Measurements from ENCODE around the gene FGF14. TPM values are rescaled to one million over a fixed set of nuclear protein-coding genes. Genes with fewer than 3 reads are reported as not detected.

The FGF14 gene
- total and polyA plus RNA-seq, 3 experiments from 2014 or later, result not detected

DNA sequence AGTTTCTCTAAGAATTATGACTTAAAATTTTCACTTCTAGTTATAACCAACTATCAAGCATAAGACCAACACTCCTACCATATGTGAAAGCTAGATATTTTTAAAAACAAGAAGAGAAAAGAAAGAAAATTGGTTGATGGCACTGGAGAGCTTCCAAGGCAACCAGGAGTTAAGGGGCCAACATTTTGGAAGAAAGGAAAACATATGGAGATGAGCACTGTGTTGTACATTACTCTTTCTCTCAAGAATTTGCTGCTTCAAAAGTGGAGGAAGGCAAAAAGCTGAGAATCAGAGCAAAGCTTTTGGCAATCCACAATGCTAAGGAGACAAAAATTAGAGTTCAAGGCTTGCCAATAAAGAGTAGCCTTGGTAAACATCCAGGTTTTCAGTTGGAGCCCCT is 503.2 kb downstream of the FGF14 start:
- no peaks in the 10 kb centered on the region for H3K36me3 ChIP-seq (ENCODE audit: insufficient read depth, low read length)
- no peak for DNase-seq
- peaks cover 0 to 1% of the 10 kb centered on the region in 2 donors for H3K27me3 Mint-ChIP-seq
- H3K9me3 ChIP-seq (ENCODE audit: low read length), result no peaks in the 10 kb centered on the region
- POLR2A ChIA-PET, result no interaction called here
- CTCF ChIA-PET, result no interaction called here
- no peak overlapping the region for H3K4me3 Mint-ChIP-seq
- no peaks in the 10 kb centered on the region for H3K4me1 Mint-ChIP-seq
- no peak overlapping the region for H3K27ac ChIP-seq (ENCODE audit: low read depth, low read length)
- no peak overlapping the region for H3K27ac Mint-ChIP-seq
- no peaks in the 10 kb centered on the region for H3K27me3 ChIP-seq (ENCODE audit: insufficient read depth, low read length, poor library complexity, severe bottlenecking)
- H3K4me1 ChIP-seq (ENCODE audit: insufficient read depth, low read length), result no peaks in the 10 kb centered on the region
- no peaks in the 10 kb centered on the region for H3K36me3 Mint-ChIP-seq
- no peak overlapping the region for H3K4me3 ChIP-seq (ENCODE audit: low read length)
- peaks cover 0 to 7% (median 0%) of the 10 kb centered on the region in 5 donors for H3K9me3 Mint-ChIP-seq

DNA sequence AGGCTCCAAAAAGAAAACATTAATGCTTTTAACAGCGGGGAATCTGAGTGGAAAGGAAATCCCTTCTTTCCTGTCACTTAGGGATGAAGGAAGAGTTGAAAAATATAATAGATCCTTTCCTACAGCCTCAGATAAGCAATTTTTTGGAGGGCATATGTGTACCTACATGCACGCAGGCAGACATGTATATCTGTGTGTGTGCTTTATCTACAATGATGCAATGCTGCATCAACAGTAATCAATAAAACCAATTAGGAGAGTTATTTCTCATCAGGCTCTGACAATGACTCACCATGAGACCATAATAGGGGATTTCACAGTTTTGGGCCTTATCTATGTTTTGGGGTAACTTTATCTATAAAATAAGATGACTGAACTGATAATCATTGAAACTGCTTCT is 505.3 kb downstream of the FGF14 start:
- POLR2A ChIA-PET, result no interaction called here
- Histone ChIP-seq H3K36me3 (ENCODE audit: insufficient read depth, low read length) (no peaks in the 10 kb centered on the region), H3K4me3 (ENCODE audit: low read length) (no peak overlapping the region), H3K4me1 (ENCODE audit: insufficient read depth, low read length) (no peaks in the 10 kb centered on the region), H3K27me3 (ENCODE audit: insufficient read depth, low read length, poor library complexity, severe bottlenecking) (no peaks in the 10 kb centered on the region), H3K27ac (ENCODE audit: low read depth, low read length) (no peak overlapping the region), H3K9me3 (ENCODE audit: low read length) (no peaks in the 10 kb centered on the region)
- no peak for DNase-seq
- H3K36me3 Mint-ChIP-seq, result no peaks in the 10 kb centered on the region
- peaks cover 0 to 6% (median 0%) of the 10 kb centered on the region in 5 donors for H3K9me3 Mint-ChIP-seq
- H3K27me3 Mint-ChIP-seq, result no peaks in the 10 kb centered on the region
- H3K4me1 Mint-ChIP-seq, result no peaks in the 10 kb centered on the region
- CTCF ChIA-PET, result no interaction called here
- no peak overlapping the region for H3K4me3 Mint-ChIP-seq
- no peak overlapping the region for H3K27ac Mint-ChIP-seq

DNA sequence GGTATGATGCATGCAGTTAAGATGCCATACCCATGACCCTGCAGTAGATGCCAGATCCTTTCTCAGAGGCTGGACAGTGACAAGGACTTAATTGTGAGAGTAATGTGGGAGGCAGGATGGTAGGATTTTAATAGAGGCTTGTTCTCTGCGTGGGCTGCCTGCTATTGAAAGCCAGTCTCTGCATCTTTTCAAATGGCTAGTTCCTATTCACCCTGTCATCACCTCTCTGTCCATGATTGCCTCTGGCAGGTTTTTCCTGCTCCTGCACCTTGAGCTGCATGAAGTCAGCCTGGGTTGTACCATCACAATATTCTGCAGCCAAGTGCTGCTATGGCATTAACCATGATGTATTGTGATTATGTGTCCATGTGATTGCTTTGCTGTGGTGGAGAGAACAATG is 508.8 kb downstream of the FGF14 start:
- POLR2A ChIA-PET, result no interaction called here
- Mint-ChIP-seq H3K36me3 (no peaks in the 10 kb centered on the region), H3K9me3 (no peaks in the 10 kb centered on the region), H3K27me3 (peaks cover 0 to 1% of the 10 kb centered on the region in 2 donors), H3K4me3 (no peak overlapping the region), H3K4me1 (no peaks in the 10 kb centered on the region), H3K27ac (no peak overlapping the region)
- no peaks in the 10 kb centered on the region for H3K27me3 ChIP-seq (ENCODE audit: insufficient read depth, low read length, poor library complexity, severe bottlenecking)
- H3K4me1 ChIP-seq (ENCODE audit: insufficient read depth, low read length), result no peaks in the 10 kb centered on the region
- H3K27ac ChIP-seq (ENCODE audit: low read depth, low read length), result no peak overlapping the region
- no peaks in the 10 kb centered on the region for H3K36me3 ChIP-seq (ENCODE audit: insufficient read depth, low read length)
- H3K9me3 ChIP-seq (ENCODE audit: low read length), result no peaks in the 10 kb centered on the region
- DNase-seq, result no peak
- H3K4me3 ChIP-seq (ENCODE audit: low read length), result no peak overlapping the region
- CTCF ChIA-PET, result no interaction called here

DNA sequence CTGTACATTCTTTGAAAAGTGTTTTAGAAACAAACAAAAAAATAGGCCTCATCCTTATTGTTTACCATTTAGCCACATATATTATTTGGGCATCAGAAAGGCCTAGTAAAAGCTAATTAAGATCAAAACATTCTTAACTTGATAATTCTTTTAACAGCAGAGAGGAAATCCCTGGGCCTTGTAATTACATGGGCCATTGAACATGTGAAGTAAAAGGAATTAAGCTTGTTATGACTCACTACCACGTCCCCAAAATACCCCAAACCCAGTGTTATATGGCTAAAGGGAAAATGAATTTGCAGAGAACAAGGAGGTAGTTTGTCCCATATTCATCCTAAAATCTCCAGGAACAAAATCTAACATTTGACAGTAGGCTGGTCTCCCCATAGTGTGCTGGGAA is 509.6 kb downstream of the FGF14 start:
- H3K4me3 ChIP-seq (ENCODE audit: low read length), result no peak overlapping the region
- no peak for DNase-seq
- no peaks in the 10 kb centered on the region for H3K9me3 ChIP-seq (ENCODE audit: low read length)
- Mint-ChIP-seq H3K4me1 (no peaks in the 10 kb centered on the region), H3K4me3 (no peak overlapping the region), H3K27me3 (peaks cover 0 to 1% of the 10 kb centered on the region in 2 donors), H3K27ac (no peak overlapping the region), H3K9me3 (peaks cover 0 to 2% (median 0%) of the 10 kb centered on the region in 5 donors), H3K36me3 (no peaks in the 10 kb centered on the region)
- no peak overlapping the region for H3K27ac ChIP-seq (ENCODE audit: low read depth, low read length)
- ChIA-PET POLR2A (no interaction called here), CTCF (interaction anchor here (0.9 kb wide), 1 partner anchor 16 kb away, joined by 3 read pairs; no protein-coding TSS in a partner anchor)
- no peaks in the 10 kb centered on the region for H3K36me3 ChIP-seq (ENCODE audit: insufficient read depth, low read length)
- no peaks in the 10 kb centered on the region for H3K27me3 ChIP-seq (ENCODE audit: insufficient read depth, low read length, poor library complexity, severe bottlenecking)
- H3K4me1 ChIP-seq (ENCODE audit: insufficient read depth, low read length), result no peaks in the 10 kb centered on the region

DNA sequence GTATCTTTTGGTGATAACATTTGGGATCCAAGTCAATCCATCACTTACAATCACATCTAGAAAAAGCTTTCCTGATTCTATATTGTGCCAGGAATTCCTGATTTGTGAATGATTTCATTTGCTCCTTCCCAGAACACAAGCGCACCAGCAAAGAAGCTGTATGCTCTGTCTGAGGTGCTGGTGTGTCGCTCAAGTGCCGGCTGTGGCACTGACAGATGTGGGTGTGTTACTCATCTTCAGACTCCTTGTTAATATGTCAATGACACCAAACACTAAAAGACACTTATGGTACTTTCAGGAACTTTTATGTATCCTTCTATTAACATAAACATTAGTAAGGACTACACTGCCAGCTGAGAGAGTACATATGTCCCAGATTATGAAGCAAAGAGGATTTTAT is 520.3 kb downstream of the FGF14 start:
- H3K4me1 ChIP-seq (ENCODE audit: insufficient read depth, low read length), result no peaks in the 10 kb centered on the region
- peaks cover 3 to 6% of the 10 kb centered on the region in 2 donors for H3K27me3 Mint-ChIP-seq
- H3K4me3 Mint-ChIP-seq, result no peak overlapping the region
- ChIA-PET POLR2A (no interaction called here), CTCF (no interaction called here)
- peaks cover 0 to 4% (median 0%) of the 10 kb centered on the region in 5 donors for H3K9me3 Mint-ChIP-seq
- DNase-seq, result no peak
- no peak overlapping the region for H3K4me3 ChIP-seq (ENCODE audit: low read length)
- no peak overlapping the region for H3K27ac ChIP-seq (ENCODE audit: low read depth, low read length)
- no peaks in the 10 kb centered on the region for H3K27me3 ChIP-seq (ENCODE audit: insufficient read depth, low read length, poor library complexity, severe bottlenecking)
- no peaks in the 10 kb centered on the region for H3K36me3 ChIP-seq (ENCODE audit: insufficient read depth, low read length)
- H3K9me3 ChIP-seq (ENCODE audit: low read length), result no peaks in the 10 kb centered on the region
- H3K27ac Mint-ChIP-seq, result no peak overlapping the region
- no peaks in the 10 kb centered on the region for H3K4me1 Mint-ChIP-seq
- H3K36me3 Mint-ChIP-seq, result no peaks in the 10 kb centered on the region

DNA sequence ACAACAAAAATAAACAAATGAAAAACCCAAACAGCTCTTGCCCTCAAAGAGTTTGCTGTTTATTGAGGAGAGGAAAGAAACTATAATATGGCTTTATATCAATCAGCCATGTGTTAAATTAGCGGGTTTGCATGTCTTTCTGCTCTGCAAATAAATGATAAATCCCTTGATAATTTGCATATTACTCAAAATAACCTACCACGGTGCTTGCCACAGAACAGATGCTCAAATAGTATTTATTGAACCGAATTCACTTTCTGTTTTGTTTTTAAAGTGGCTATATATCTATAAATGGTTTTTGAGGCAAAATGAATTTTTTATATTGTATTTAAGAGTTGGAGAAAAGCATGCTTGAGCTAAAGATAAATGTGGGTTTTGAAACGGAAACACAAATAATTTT is 521.3 kb downstream of the FGF14 start:
- H3K4me1 Mint-ChIP-seq, result no peaks in the 10 kb centered on the region
- H3K4me1 ChIP-seq (ENCODE audit: insufficient read depth, low read length), result no peaks in the 10 kb centered on the region
- H3K9me3 Mint-ChIP-seq, result peaks cover 0 to 4% (median 0%) of the 10 kb centered on the region in 5 donors
- H3K27me3 Mint-ChIP-seq, result peaks cover 3 to 6% of the 10 kb centered on the region in 2 donors
- H3K4me3 ChIP-seq (ENCODE audit: low read length), result no peak overlapping the region
- no peak overlapping the region for H3K4me3 Mint-ChIP-seq
- no peaks in the 10 kb centered on the region for H3K9me3 ChIP-seq (ENCODE audit: low read length)
- no peak overlapping the region for H3K27ac Mint-ChIP-seq
- H3K27ac ChIP-seq (ENCODE audit: low read depth, low read length), result no peak overlapping the region
- no peaks in the 10 kb centered on the region for H3K36me3 ChIP-seq (ENCODE audit: insufficient read depth, low read length)
- POLR2A ChIA-PET, result no interaction called here
- H3K27me3 ChIP-seq (ENCODE audit: insufficient read depth, low read length, poor library complexity, severe bottlenecking), result no peaks in the 10 kb centered on the region
- H3K36me3 Mint-ChIP-seq, result no peaks in the 10 kb centered on the region
- DNase-seq, result no peak
- CTCF ChIA-PET, result no interaction called here

DNA sequence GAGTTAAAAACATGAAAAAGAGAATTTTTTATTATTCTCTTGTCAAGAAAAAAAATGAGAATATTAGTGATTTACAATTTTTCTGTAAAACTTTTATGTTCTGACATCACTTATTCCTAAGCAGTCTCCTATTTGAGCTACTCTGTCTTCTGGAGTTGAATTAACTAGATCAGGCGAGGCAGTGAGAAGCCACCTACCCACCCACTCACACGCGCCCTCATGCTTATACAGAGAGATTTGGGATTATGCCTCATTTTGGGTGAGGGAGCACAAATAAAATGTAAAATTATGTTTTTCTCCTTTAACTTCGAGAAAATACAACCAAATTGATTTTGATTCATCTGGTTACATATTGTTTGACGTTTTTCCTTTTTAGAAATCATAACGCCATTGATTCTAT is 524.9 kb downstream of the FGF14 start:
- no peak for DNase-seq
- no peaks in the 10 kb centered on the region for H3K27me3 ChIP-seq (ENCODE audit: insufficient read depth, low read length, poor library complexity, severe bottlenecking)
- H3K9me3 ChIP-seq (ENCODE audit: low read length), result no peaks in the 10 kb centered on the region
- no peaks in the 10 kb centered on the region for H3K4me1 Mint-ChIP-seq
- H3K4me3 Mint-ChIP-seq, result no peak overlapping the region
- no peaks in the 10 kb centered on the region for H3K9me3 Mint-ChIP-seq
- no peaks in the 10 kb centered on the region for H3K4me1 ChIP-seq (ENCODE audit: insufficient read depth, low read length)
- no peaks in the 10 kb centered on the region for H3K36me3 Mint-ChIP-seq
- H3K27me3 Mint-ChIP-seq, result peaks cover 3 to 6% of the 10 kb centered on the region in 2 donors
- H3K27ac Mint-ChIP-seq, result no peak overlapping the region
- H3K4me3 ChIP-seq (ENCODE audit: low read length), result no peak overlapping the region
- H3K27ac ChIP-seq (ENCODE audit: low read depth, low read length), result no peak overlapping the region
- POLR2A ChIA-PET, result no interaction called here
- CTCF ChIA-PET, result interaction anchor here (0.9 kb wide), 1 partner anchor 15 kb away, joined by 3 read pairs; no protein-coding TSS in a partner anchor
- no peaks in the 10 kb centered on the region for H3K36me3 ChIP-seq (ENCODE audit: insufficient read depth, low read length)

DNA sequence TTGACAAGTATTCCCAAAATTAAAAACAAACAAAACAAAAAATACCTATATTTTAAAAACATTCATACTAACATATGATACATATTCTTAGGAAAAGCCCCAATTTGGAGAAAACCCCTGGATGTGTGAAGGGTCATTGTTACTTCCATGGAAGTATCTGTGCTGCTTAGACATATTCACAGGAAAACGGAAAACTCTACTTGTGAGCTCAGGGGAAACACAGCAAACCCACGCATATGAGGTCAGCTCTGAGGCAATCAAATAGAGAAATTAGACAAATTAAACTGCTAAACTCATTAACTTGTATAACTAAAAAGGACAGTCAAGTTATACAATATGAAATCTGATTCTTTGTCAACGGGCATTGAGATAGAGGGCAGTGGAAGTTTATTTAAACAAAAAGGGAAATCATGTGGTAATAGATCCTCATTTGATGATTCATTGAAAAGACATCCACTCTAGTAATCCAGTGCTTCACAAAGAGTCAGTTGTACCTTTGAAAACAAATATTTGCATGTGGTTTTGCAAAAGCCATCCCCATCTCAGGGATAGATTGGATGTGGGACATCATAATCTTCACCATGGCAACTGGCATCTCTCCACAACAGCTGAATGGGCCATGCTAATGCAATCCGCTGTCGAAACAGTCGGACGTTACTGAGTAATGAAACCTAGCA is 526.0 kb downstream of the FGF14 start:
- Mint-ChIP-seq H3K9me3 (no peaks in the 10 kb centered on the region), H3K4me3 (no peak overlapping the region), H3K27me3 (peaks cover 3 to 6% of the 10 kb centered on the region in 2 donors), H3K36me3 (no peaks in the 10 kb centered on the region), H3K4me1 (no peaks in the 10 kb centered on the region), H3K27ac (no peak overlapping the region)
- Histone ChIP-seq H3K27me3 (ENCODE audit: insufficient read depth, low read length, poor library complexity, severe bottlenecking) (no peaks in the 10 kb centered on the region), H3K36me3 (ENCODE audit: insufficient read depth, low read length) (no peaks in the 10 kb centered on the region), H3K4me1 (ENCODE audit: insufficient read depth, low read length) (no peaks in the 10 kb centered on the region), H3K27ac (ENCODE audit: low read depth, low read length) (no peak overlapping the region), H3K9me3 (ENCODE audit: low read length) (no peaks in the 10 kb centered on the region), H3K4me3 (ENCODE audit: low read length) (no peak overlapping the region)
- CTCF ChIA-PET, result no interaction called here
- DNase-seq, result no peak
- POLR2A ChIA-PET, result no interaction called here

All from CD8-positive, alpha-beta memory T cell (primary cell).